K562 (cell line): ENCODE data around the gene ZBTB18. TPM values are rescaled to one million over a fixed set of nuclear protein-coding genes. Genes with fewer than 3 reads are reported as not detected.

Source experiments
- ARID1B ChIP-seq: fragments of 450-650 bp; IDR thresholded peaks from 2 replicates; pipeline ENCODE4 v1.6.1; 2016; ENCODE audit warnings: antibody characterized with exemption, mild to moderate bottlenecking, inconsistent platforms
- CEBPB ChIP-seq: fragments of 450-650 bp; IDR thresholded peaks from 2 replicates; pipeline ENCODE4 v1.6.1; 2016; ENCODE audit warnings: missing genetic modification characterization, missing compliant biosample characterization
- CTBP1 ChIP-seq: fragments of 450-650 bp; IDR thresholded peaks from 2 replicates; pipeline ENCODE4 v1.6.1; 2016; ENCODE audit warnings: borderline replicate concordance
- DLX4 ChIP-seq: fragments of 250-450 bp; sonication (Bioruptor Pico); IDR thresholded peaks from 2 replicates; pipeline ENCODE4 v1.6.1; 2021; ENCODE audit warnings: mild to moderate bottlenecking
- E2F3 ChIP-seq: fragments of 250-450 bp; sonication (Bioruptor Pico); IDR thresholded peaks from 2 replicates; pipeline ENCODE4 v1.4.0; 2020; ENCODE audit warnings: mild to moderate bottlenecking
- FOXP4 ChIP-seq: sonication (generic); formaldehyde crosslinking; IDR thresholded peaks from 2 replicates; pipeline ENCODE4 v1.8.0; 2022; ENCODE audit warnings: mild to moderate bottlenecking, missing genetic modification reagents, borderline replicate concordance
- HNRNPLL ChIP-seq: fragments of 200-400 bp; formaldehyde crosslinking; IDR thresholded peaks from 2 replicates; pipeline ENCODE4 v1.6.1; 2017; ENCODE audit warnings: low read length, low read depth, mild to moderate bottlenecking; ENCODE audit not compliant: poor library complexity, severe bottlenecking
- MAFG ChIP-seq: fragments of 450-650 bp; conservative IDR thresholded peaks from 2 replicates; pipeline ENCODE4 v1.6.1; 2016; ENCODE audit warnings: missing genetic modification characterization, missing compliant biosample characterization
- MAFK ChIP-seq: IDR thresholded peaks from 2 replicates; pipeline ENCODE4 v1.6.1; 2011; ENCODE audit warnings: low read length, improper control_type of control experiment
- MNT ChIP-seq, 2 experiments: fragments of 450-650 bp; conservative IDR thresholded peaks; 2 replicates each; pipeline ENCODE4 v1.6.1; 2017; ENCODE audit warnings: mild to moderate bottlenecking in 2 of 2, moderate library complexity in 2 of 2
- NCOA6 ChIP-seq: fragments of 450-650 bp; IDR thresholded peaks from 2 replicates; pipeline ENCODE4 v1.6.1; 2017; ENCODE audit warnings: mild to moderate bottlenecking
- POLR2AphosphoS5 ChIP-seq: IDR thresholded peaks from 2 replicates; pipeline ENCODE4 v1.6.1; 2011; ENCODE audit warnings: mild to moderate bottlenecking, low read depth, low read length, moderate library complexity; ENCODE audit not compliant: control insufficient read depth, insufficient read depth
- RBFOX2 ChIP-seq: fragments of 200-400 bp; formaldehyde crosslinking; IDR thresholded peaks from 2 replicates; pipeline ENCODE4 v1.6.1; 2017; ENCODE audit warnings: low read depth, mild to moderate bottlenecking, low read length, moderate library complexity
- SAFB2 ChIP-seq: fragments of 200-400 bp; formaldehyde crosslinking; IDR thresholded peaks from 2 replicates; pipeline ENCODE4 v1.6.1; 2018; ENCODE audit warnings: borderline replicate concordance, low read length, low read depth, moderate library complexity; ENCODE audit not compliant: severe bottlenecking
- SMARCA4 ChIP-seq: fragments of 450-650 bp; IDR thresholded peaks from 2 replicates; pipeline ENCODE4 v1.6.1; 2016
- SMARCE1 ChIP-seq: fragments of 450-650 bp; IDR thresholded peaks from 2 replicates; pipeline ENCODE4 v1.7.1; 2016; ENCODE audit warnings: mild to moderate bottlenecking
- TBP ChIP-seq: optimal IDR thresholded peaks from 2 replicates; pipeline ENCODE3; 2011; ENCODE audit warnings: low read depth, low read length, improper control_type of control experiment
- TGIF2 ChIP-seq: sonication (generic); formaldehyde crosslinking; IDR thresholded peaks from 2 replicates; pipeline ENCODE4 v1.8.1; 2022; ENCODE audit warnings: mild to moderate bottlenecking, missing genetic modification reagents, moderate library complexity
- THAP12 ChIP-seq: fragments of 250-450 bp; sonication (Bioruptor Pico); IDR thresholded peaks from 2 replicates; pipeline ENCODE4 v1.9.0; 2021; ENCODE audit warnings: mild to moderate bottlenecking, inconsistent platforms
- ZNF589 ChIP-seq: fragments of 200-800 bp; sonication (Bioruptor generic); IDR thresholded peaks from 2 replicates; pipeline ENCODE4 v1.6.1; 2016; ENCODE audit warnings: low read depth, missing genetic modification characterization, missing compliant biosample characterization
- polyA plus RNA-seq, 8 experiments: library from polyadenylated mRNA; depleted of rRNA in 4 of 8; stranded (reverse) in 5 of 8; unstranded in 3 of 8; fragments of >200 nt; fragmentation: Nextera tagmentation in 2 of 8; fragmentation: Illumina TruSeq in 1 of 8; extraction: Ambion mirVana in 2 of 8; extraction: Trizol in 1 of 8; gene quantifications; 2 replicates each; pipeline versions ENCODE4 v1.2.1 to v1.2.3, GENCODE V29; 2011 to 2014; ENCODE audit warnings: inconsistent platforms in 1 of 8, missing spikeins in 1 of 8
- total RNA-seq, 7 experiments: library from RNA; depleted of rRNA in 6 of 7; stranded (reverse); fragments of >200 nt in 6 of 7; fragmentation: Illumina TruSeq in 2 of 7; extraction: Trizol in 2 of 7; gene quantifications; 2 replicates each; pipeline versions ENCODE4 v1.2.1 to v1.2.3, GENCODE V29; 2011 to 2021; ENCODE audit warnings: low replicate concordance in 1 of 7

The ZBTB18 gene
- total and polyA plus RNA-seq, 9 of the 15 experiments (the other 6 are each of a cell fraction or from before 2014, with no cell fraction given): 0.13 to 2.6 (median 1.6) TPM

- TF ChIP-seq FOXP4 (CRISPR knock-in tag) (no peak), HNRNPLL (peak; percentile 80), E2F3 (CRISPR knock-in tag) (0 out of 2 replicates have a peak, but pooled peaks have one; percentile 48), MAFG (no peak), THAP12 (CRISPR knock-in tag) (peak; percentile 86), SMARCA4 (peak; percentile 29; the same call in 1 of the 2 replicates), DLX4 (CRISPR knock-in tag) (no peak), TBP (peak; percentile 40), CEBPB (peak; percentile 50), MAFK (no peak; the same call in 1 of the 2 replicates), TGIF2 (0 out of 2 replicates have a peak, but pooled peaks have one; percentile 51), CTBP1 (peak; percentile 95), POLR2AphosphoS5 (peak; percentile 56), MNT (conservative IDR thresholded peaks at IDR 0.05) (peak; percentile 26 to 59; a peak in 2 of 4 replicates), ARID1B (peak; percentile 48), SAFB2 (no peak), NCOA6 (peak; percentile 45; the same call in 1 of the 2 replicates), ZNF589 (CRISPR knock-in tag) (0 out of 2 replicates have a peak, but pooled peaks have one; percentile 59), RBFOX2 (peak; percentile 87), SMARCE1 (0 out of 2 replicates have a peak, but pooled peaks have one; percentile 26)
These were observed 3.3 kb upstream of the ZBTB18 start (continued) for GRCh38 chr1:244047621-244048255.
